HepG2 (cell line): ENCODE data around the gene ACSL1. TPM values are rescaled to one million over a fixed set of nuclear protein-coding genes. Genes with fewer than 3 reads are reported as not detected.

Experiments
- ATAC-seq: fragments of 200-7000 bp; cut with Tn5 transposase; 3 replicates; pipeline ENCODE4 v1.9.1; 2020; ENCODE audit warnings: mild to moderate bottlenecking, moderate library complexity
- BruUV-seq: library from RNA; stranded (reverse); fragments of 400-500 nt; replicated peaks from 2 replicates; lab custom pipeline; 2021; lab: Mats Ljungman, UMichigan
- CTCF ChIA-PET: fragments of 300-600 bp; formaldehyde crosslinking; extraction: SDS; loops from one replicate; lab custom pipeline; 2021; ENCODE audit warnings: low total read pairs, inconsistent platforms, low intra/inter-chr PET ratio; lab: Yijun Ruan, JAX
- POLR2A ChIA-PET: fragments of 350-600 bp; sonication (Branson Sonifier 250); formaldehyde crosslinking; loops from one replicate; lab custom pipeline; 2020; ENCODE audit warnings: antibody characterized with exemption, inconsistent platforms; lab: Yijun Ruan, JAX
- DNase-seq: peaks from one replicate; pipeline ENCODE4 v3.0.0-alpha.2; 2015; ENCODE audit warnings: low spot score
- FAIRE-seq: peaks from 3 replicates; lab custom pipeline; 2011; peaks lifted over from hg19 to GRCh38; lab: Jason Lieb, UNC
- H2AFZ ChIP-seq: one replicate; pipeline ENCODE4 v1.6.1; 2011; ENCODE audit warnings: low read length, inconsistent platforms
- H3K27ac ChIP-seq: fragments of 300-600 bp; 3 replicates; pipeline ENCODE4 v1.8.0; 2011; ENCODE audit warnings: mixed run types, mild to moderate bottlenecking, mixed read lengths, low read length, inconsistent platforms; ENCODE audit not compliant: insufficient read depth; ENCODE audit errors: extremely low read length
- H3K27me3 ChIP-seq, 2 experiments: fragments of 200-600 bp in 1 of 2; 2 replicates in 1 of 2; 3 replicates in 1 of 2; pipeline versions ENCODE4 v1.6.0 to v1.8.0; 2011; ENCODE audit warnings: low read length in 2 of 2, mild to moderate bottlenecking in 2 of 2, moderate library complexity in 2 of 2, inconsistent platforms in 1 of 2; ENCODE audit not compliant: insufficient read depth in 2 of 2, control insufficient read depth in 1 of 2
- H3K36me3 ChIP-seq, 2 experiments: fragments of 200-600 bp in 1 of 2; replicated peaks in 1 of 2; 2 replicates in 1 of 2; 3 replicates in 1 of 2; pipeline versions ENCODE4 v1.5.1 to v1.8.0; 2011; ENCODE audit warnings: low read length in 2 of 2, inconsistent platforms in 1 of 2; ENCODE audit not compliant: insufficient read depth in 2 of 2, control insufficient read depth in 1 of 2
- H3K4me1 ChIP-seq: 2 replicates; pipeline ENCODE4 v1.5.1; 2012; ENCODE audit warnings: low read length, inconsistent platforms; ENCODE audit not compliant: insufficient read depth
- H3K4me2 ChIP-seq: 2 replicates; pipeline ENCODE4 v1.6.0; 2011; ENCODE audit warnings: low read depth, low read length, inconsistent platforms
- H3K4me3 ChIP-seq, 3 experiments: fragments of 200-600 bp in 1 of 3; sonication (generic), shearing (Covaris generic) in 1 of 3; replicated peaks in 1 of 3; 2 replicates each; pipeline ENCODE4 v1.5.1; 2011 to 2016; ENCODE audit warnings: low read length in 3 of 3, inconsistent platforms in 2 of 3, low read depth in 2 of 3, mild to moderate bottlenecking in 2 of 3, control low read depth in 1 of 3, mixed read lengths in 1 of 3; ENCODE audit not compliant: insufficient read depth in 1 of 3
- H3K79me2 ChIP-seq: one replicate; pipeline ENCODE4 v1.6.1; 2011; ENCODE audit warnings: low read length, inconsistent platforms; ENCODE audit not compliant: insufficient read depth
- H3K9ac ChIP-seq: 2 replicates; pipeline ENCODE4 v1.6.0; 2011; ENCODE audit warnings: mild to moderate bottlenecking, low read depth, low read length, inconsistent platforms; ENCODE audit not compliant: insufficient read depth
- H3K9me3 ChIP-seq: 2 replicates; pipeline ENCODE4 v1.5.1; 2012; ENCODE audit warnings: mild to moderate bottlenecking, low read length
- H4K20me1 ChIP-seq: 2 replicates; pipeline ENCODE4 v1.6.0; 2011; ENCODE audit warnings: inconsistent platforms, mild to moderate bottlenecking, low read length, moderate library complexity; ENCODE audit not compliant: insufficient read depth
- HNRNPK ChIP-seq: fragments of 200-400 bp; formaldehyde crosslinking; IDR thresholded peaks from 2 replicates; pipeline ENCODE4 v1.6.1; 2018; ENCODE audit warnings: low read length, low read depth, moderate library complexity, mild to moderate bottlenecking; ENCODE audit not compliant: poor library complexity, severe bottlenecking
- KDM5B ChIP-seq: sonication (generic); formaldehyde crosslinking; IDR thresholded peaks from 2 replicates; pipeline ENCODE4 v1.4.0; 2020; ENCODE audit warnings: missing genetic modification reagents, mild to moderate bottlenecking, borderline replicate concordance
- PAWR ChIP-seq: sonication (generic); formaldehyde crosslinking; IDR thresholded peaks from 2 replicates; pipeline ENCODE4 v1.4.0; 2020; ENCODE audit warnings: missing genetic modification reagents, mild to moderate bottlenecking, borderline replicate concordance
- RARA ChIP-seq: IDR thresholded peaks from 2 replicates; pipeline ENCODE4 v1.6.1; 2016; ENCODE audit warnings: missing genetic modification reagents, missing compliant biosample characterization
- SALL1 ChIP-seq: sonication (generic); formaldehyde crosslinking; IDR thresholded peaks from 2 replicates; pipeline ENCODE4 v1.8.0; 2022; ENCODE audit warnings: mild to moderate bottlenecking, missing genetic modification reagents
- TBX3 ChIP-seq: fragments of 450-650 bp; IDR thresholded peaks from 2 replicates; pipeline ENCODE4 v1.6.1; 2017; ENCODE audit warnings: antibody characterized with exemption, mild to moderate bottlenecking, inconsistent platforms, borderline replicate concordance
- TGIF2 ChIP-seq: IDR thresholded peaks from 2 replicates; pipeline ENCODE4 v1.6.1; 2016; ENCODE audit warnings: control low read depth, missing compliant biosample characterization
- WGBS: methylation state at CpG from one replicate; pipeline ENCODE4 v1.1.6; 2017; ENCODE audit warnings: low lambda C conversion rate; 5-methylcytosine and 5-hydroxymethylcytosine counted together
- in situ Hi-C: cut with HindIII; loops from 2 replicates; pipeline ENCODE4 v1.10.0; 2017; ENCODE audit warnings: low pct_unique_long_range_greater_than_20kb; ENCODE audit not compliant: extremely low pct_ligation_motif_present
- intact Hi-C: fragments of 100-400 bp; cut with micrococcal nuclease; formaldehyde crosslinking; loops from one replicate; pipeline ENCODE4 v1.10.0; 2022; ENCODE audit not compliant: unreplicated experiment
- polyA plus RNA-seq, 8 experiments: library from polyadenylated mRNA; depleted of rRNA in 3 of 8; stranded (reverse) in 7 of 8; unstranded in 1 of 8; fragments of >200 nt; fragmentation: Illumina TruSeq in 4 of 8; extraction: Trizol in 4 of 8; gene quantifications; 2 replicates each; pipeline versions ENCODE4 v1.2.1 to v1.2.3, GENCODE V29; 2011 to 2016; ENCODE audit warnings: low read depth in 4 of 8, missing spikeins in 1 of 8, mixed read lengths in 1 of 8; ENCODE audit not compliant: insufficient read depth in 1 of 8
- total RNA-seq, 5 experiments: library from RNA; depleted of rRNA; stranded (reverse); fragments of >200 nt; fragmentation: Illumina TruSeq; extraction: Trizol; gene quantifications; 2 replicates each; pipeline ENCODE4 v1.2.3, GENCODE V29; 2016; ENCODE audit warnings: low read depth in 1 of 5
- TF ChIP-seq, protein P1 (sequence below): sonication (generic); formaldehyde crosslinking; IDR thresholded peaks from 2 replicates; pipeline ENCODE4 v1.8.0; 2022; ENCODE audit warnings: mild to moderate bottlenecking, missing genetic modification reagents, moderate library complexity
- TF ChIP-seq, protein P2 (sequence below): sonication (generic); formaldehyde crosslinking; IDR thresholded peaks from 2 replicates; pipeline ENCODE4 v1.8.0; 2022; ENCODE audit warnings: mild to moderate bottlenecking, missing genetic modification reagents; ENCODE audit not compliant: insufficient replicate concordance

The ACSL1 gene
- total and polyA plus RNA-seq, 2 of the 13 experiments (the other 11 are each of a cell fraction or from before 2014, with no cell fraction given) = 10.0 to 29.8 TPM

DNA sequence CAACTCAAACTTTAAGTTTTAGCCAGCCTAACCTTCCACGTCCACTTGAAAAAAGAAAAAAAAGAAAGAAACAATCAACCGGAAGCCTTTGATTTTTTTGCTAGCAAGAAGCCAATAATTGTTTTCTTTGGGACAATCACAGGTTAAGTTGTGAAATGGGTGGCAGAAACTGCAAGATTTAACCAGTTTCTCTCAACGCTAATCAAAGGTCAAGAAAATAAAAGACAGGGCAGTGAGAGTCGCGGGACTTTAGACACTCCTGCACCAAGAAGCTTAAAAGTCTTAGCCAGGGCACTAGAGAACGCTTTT, 1.0 kb downstream of the ACSL1 start:
- TSS peak; percentile 61 for BruUV-seq
- intact Hi-C loops (loop anchor here (5.0 kb wide), 1 partner anchor 158 kb away; no protein-coding TSS in a partner anchor), in situ Hi-C loops (loop anchor here (10.0 kb wide), 1 partner anchor 80 kb away; no protein-coding TSS in a partner anchor)
- H3K9ac ChIP-seq = peak overlapping the region; percentile 50
- no peak for DNase-seq
- no peaks in the 10 kb centered on the region for H3K9me3 ChIP-seq
- no peak overlapping the region for H3K27ac ChIP-seq
- no peak for FAIRE-seq
- H3K4me2 ChIP-seq = peak overlapping the region; percentile 95
- WGBS = 5% methylated on average over 6 of the region's 6 CpGs
- peak overlapping the region; percentile 58 to 81 (median 75); a peak in 5 of 6 replicates for H3K4me3 ChIP-seq
- H2AFZ ChIP-seq = no peak overlapping the region
- peaks cover 6% of the 10 kb centered on the region for H3K79me2 ChIP-seq
- peaks cover 53% of the 10 kb centered on the region for H3K4me1 ChIP-seq
- TF ChIP-seq, protein P1, sequence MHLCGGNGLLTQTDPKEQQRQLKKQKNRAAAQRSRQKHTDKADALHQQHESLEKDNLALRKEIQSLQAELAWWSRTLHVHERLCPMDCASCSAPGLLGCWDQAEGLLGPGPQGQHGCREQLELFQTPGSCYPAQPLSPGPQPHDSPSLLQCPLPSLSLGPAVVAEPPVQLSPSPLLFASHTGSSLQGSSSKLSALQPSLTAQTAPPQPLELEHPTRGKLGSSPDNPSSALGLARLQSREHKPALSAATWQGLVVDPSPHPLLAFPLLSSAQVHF (CRISPR knock-in tag) = no peak
- 0 out of 2 replicates have a peak, but pooled peaks have one; percentile 48 for TF ChIP-seq TGIF2 (CRISPR knock-in tag)
- peaks cover 0 to 3% of the 10 kb centered on the region in 2 experiments; a peak in 1 of 5 replicates for H3K27me3 ChIP-seq
- H3K36me3 ChIP-seq = no peaks in the 10 kb centered on the region
- ATAC-seq = no peak
- CTCF ChIA-PET = no interaction called here
- POLR2A ChIA-PET = interaction anchor here (1.0 to 1.1 kb wide), 2 partner anchors 10 to 11 kb away, joined by 5 to 7 read pairs; no protein-coding TSS in a partner anchor
- H4K20me1 ChIP-seq = 0 out of 2 replicates have a peak, but pooled peaks cover 2% of the 10 kb centered on the region

DNA sequence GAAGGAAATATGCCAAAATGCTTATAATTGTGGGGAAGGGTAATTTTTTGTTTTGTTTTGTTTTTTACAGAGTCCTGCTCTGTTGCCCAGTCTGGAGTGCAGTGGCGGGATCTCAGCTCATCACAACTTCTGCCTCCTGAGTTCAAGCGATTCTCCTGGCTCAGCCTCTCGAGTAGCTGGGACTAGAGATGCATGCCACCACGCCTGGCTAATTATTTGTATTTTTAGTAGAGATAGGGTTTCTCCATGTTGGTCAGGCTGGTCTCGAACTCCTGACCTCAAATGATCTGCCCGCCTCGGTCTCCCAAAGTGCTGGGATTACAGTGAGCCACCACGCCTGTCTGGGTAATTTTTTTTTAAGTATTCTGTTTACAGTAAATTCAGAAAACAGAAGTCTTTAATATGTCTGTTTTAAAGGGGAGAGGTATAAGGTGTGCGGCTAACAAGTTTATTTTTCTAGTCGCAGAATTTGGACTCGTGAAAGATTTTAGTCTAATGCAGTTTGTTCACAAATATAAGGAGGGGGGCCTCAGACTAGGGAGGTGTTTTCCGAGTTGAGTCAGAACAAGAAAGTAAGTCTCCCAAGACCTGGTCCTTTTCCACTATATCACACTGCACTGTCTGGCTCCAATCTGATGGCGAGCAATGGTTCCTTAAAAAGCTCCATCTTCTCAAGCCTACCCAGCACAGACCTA, 1.5 kb downstream of the ACSL1 start:
- H2AFZ ChIP-seq = no peak overlapping the region
- WGBS = 61% methylated on average over 13 of the region's 13 CpGs
- FAIRE-seq = no peak
- TF ChIP-seq PAWR (CRISPR knock-in tag) (no peak), SALL1 (CRISPR knock-in tag) (no peak), HNRNPK (no peak), RARA (CRISPR knock-in tag) (no peak), TBX3 (no peak), KDM5B (CRISPR knock-in tag) (no peak)
- TF ChIP-seq, protein P2, sequence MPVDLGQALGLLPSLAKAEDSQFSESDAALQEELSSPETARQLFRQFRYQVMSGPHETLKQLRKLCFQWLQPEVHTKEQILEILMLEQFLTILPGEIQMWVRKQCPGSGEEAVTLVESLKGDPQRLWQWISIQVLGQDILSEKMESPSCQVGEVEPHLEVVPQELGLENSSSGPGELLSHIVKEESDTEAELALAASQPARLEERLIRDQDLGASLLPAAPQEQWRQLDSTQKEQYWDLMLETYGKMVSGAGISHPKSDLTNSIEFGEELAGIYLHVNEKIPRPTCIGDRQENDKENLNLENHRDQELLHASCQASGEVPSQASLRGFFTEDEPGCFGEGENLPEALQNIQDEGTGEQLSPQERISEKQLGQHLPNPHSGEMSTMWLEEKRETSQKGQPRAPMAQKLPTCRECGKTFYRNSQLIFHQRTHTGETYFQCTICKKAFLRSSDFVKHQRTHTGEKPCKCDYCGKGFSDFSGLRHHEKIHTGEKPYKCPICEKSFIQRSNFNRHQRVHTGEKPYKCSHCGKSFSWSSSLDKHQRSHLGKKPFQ (CRISPR knock-in tag) = no peak

More for the DNA sequence above, 1.5 kb downstream of the ACSL1 start:
- H4K20me1 ChIP-seq = 0 out of 2 replicates have a peak, but pooled peaks cover 4% of the 10 kb centered on the region
- peaks cover 0 to 3% of the 10 kb centered on the region in 2 experiments; a peak in 1 of 5 replicates for H3K27me3 ChIP-seq
- ChIA-PET POLR2A (interaction anchor here (1.0 to 1.1 kb wide), 2 partner anchors 10 to 11 kb away, joined by 5 to 7 read pairs; no protein-coding TSS in a partner anchor), CTCF (no interaction called here)
- no peak overlapping the region for H3K27ac ChIP-seq
- peak overlapping the region; percentile 58 to 81 (median 75); a peak in 4 of 6 replicates for H3K4me3 ChIP-seq
- no TSS peak for BruUV-seq
- ATAC-seq (no peak), DNase-seq (no peak)
- in situ Hi-C loops = loop anchor here (10.0 kb wide), 1 partner anchor 79 kb away; no protein-coding TSS in a partner anchor
- H3K4me1 ChIP-seq = peaks cover 58% of the 10 kb centered on the region
- H3K36me3 ChIP-seq = no peaks in the 10 kb centered on the region
- no peak overlapping the region; the same call in 1 of the 2 replicates for H3K9ac ChIP-seq
- peak overlapping the region; percentile 95 for H3K4me2 ChIP-seq
- no peaks in the 10 kb centered on the region for H3K9me3 ChIP-seq
- peaks cover 9% of the 10 kb centered on the region for H3K79me2 ChIP-seq
- intact Hi-C loops = no loop called here
